ENCODE data around the gene RAB11B. TPM values are rescaled to one million over a fixed set of nuclear protein-coding genes. Genes with fewer than 3 reads are reported as not detected.

The RAB11B gene
- total RNA-seq, 1 donor from 2014 or later = 90.5 TPM

Small RNA genes within 50 kb of the gene (small RNA-seq; reads per million reads assigned to genes)
- gene MIR4999 = not detected

Other genes with a start within 250 kb of the RAB11B start
- 28.1 TPM for gene FBN3, start 240.8 kb upstream of the RAB11B start, total RNA-seq
- gene CERS4, start 181.0 kb upstream of the RAB11B start, total RNA-seq = 57.9 TPM
- gene CD320, start 82.0 kb upstream of the RAB11B start, total RNA-seq = 16.7 TPM
- gene NDUFA7, start 69.0 kb upstream of the RAB11B start, total RNA-seq = 7.3 TPM
- 157 TPM for gene RPS28, start 68.9 kb upstream of the RAB11B start, total RNA-seq
- gene KANK3, start 47.1 kb upstream of the RAB11B start, total RNA-seq = 2.4 TPM
- gene ANGPTL4, start 26.2 kb upstream of the RAB11B start, total RNA-seq = 0.82 TPM
- 49.3 TPM for gene MARCHF2, start 22.9 kb downstream of the RAB11B start, total RNA-seq
- 66.4 TPM for gene HNRNPM, start 54.6 kb downstream of the RAB11B start, total RNA-seq
- gene PRAM1, start 112.3 kb downstream of the RAB11B start, total RNA-seq = not detected
- 2.4 TPM for gene ZNF414, start 123.8 kb downstream of the RAB11B start, total RNA-seq
- gene MYO1F, start 187.1 kb downstream of the RAB11B start, total RNA-seq = 1.6 TPM
- gene ADAMTS10, start 220.4 kb downstream of the RAB11B start, total RNA-seq = 34.6 TPM
- gene NFILZ, start 240.3 kb downstream of the RAB11B start, total RNA-seq = not detected